RWPE1 (cell line): Measurements from ENCODE around the gene TTL.

ENCODE experiments used
- CTCF ChIA-PET: fragments of 350-600 bp; sonication (Branson Sonifier 250); formaldehyde crosslinking; extraction: SDS; loops from one replicate; lab custom pipeline; 2021; lab: Yijun Ruan, JAX
- POLR2A ChIA-PET: fragments of 400-600 bp; formaldehyde crosslinking; extraction: SDS; loops from one replicate; lab custom pipeline; 2020; ENCODE audit warnings: antibody characterized with exemption; ENCODE audit not compliant: low non-redundant PET; lab: Yijun Ruan, JAX
- DNase-seq: peaks from one replicate; pipeline ENCODE4 v3.0.0; 2012; ENCODE audit warnings: low spot score
- H3K27ac ChIP-seq: fragments of 450-650 bp; 2 replicates; pipeline ENCODE4 v1.5.1; 2017
- CTCF ChIP-seq: fragments of 450-650 bp; conservative IDR thresholded peaks from 2 replicates; pipeline ENCODE4 v1.5.1; 2017; ENCODE audit warnings: low read depth, mild to moderate bottlenecking

The TTL gene

GRCh38 chr2:112572005-112572404, 90.0 kb downstream of the TTL start:
- no peak overlapping the region for H3K27ac ChIP-seq
- no peak for DNase-seq
- POLR2A ChIA-PET = no interaction called here
- CTCF ChIA-PET = no interaction called here
- TF ChIP-seq CTCF = no peak

- no peak for TF ChIP-seq CTCF
- ChIA-PET POLR2A (no interaction called here), CTCF (interaction anchor here (0.6 to 1.0 kb wide), 6 partner anchors 11 to 769 kb away, joined by 3 read pairs; no protein-coding TSS in a partner anchor)
- DNase-seq = no peak
- H3K27ac ChIP-seq = peak overlapping the region; percentile 35
Measured at GRCh38 chr2:112577756-112578155, 95.8 kb downstream of the TTL start.

GRCh38 chr2:112579241-112579640, 97.3 kb downstream of the TTL start:
- ChIA-PET POLR2A (no interaction called here), CTCF (no interaction called here)
- H3K27ac ChIP-seq = peak overlapping the region; percentile 65
- TF ChIP-seq CTCF = no peak
- DNase-seq = peak; percentile 24

- DNase-seq = no peak
- no peak for TF ChIP-seq CTCF
- no peak overlapping the region for H3K27ac ChIP-seq
- CTCF ChIA-PET = no interaction called here
- POLR2A ChIA-PET = no interaction called here
Measured at GRCh38 chr2:112580084-112580483, 98.1 kb downstream of the TTL start.

- POLR2A ChIA-PET = no interaction called here
- peak; percentile 31 for DNase-seq
- peak; percentile 66 for TF ChIP-seq CTCF
- CTCF ChIA-PET = interaction anchor here (0.6 to 0.8 kb wide), 3 partner anchors 42 to 254 kb away, joined by 3 to 5 read pairs (median 5); no protein-coding TSS in a partner anchor
- peak overlapping the region; percentile 37; the same call in 1 of the 2 replicates for H3K27ac ChIP-seq
Measured at GRCh38 chr2:112582314-112582746, 100.4 kb downstream of the TTL start.

GRCh38 chr2:112583497-112584133, 101.7 kb downstream of the TTL start:
- TF ChIP-seq CTCF = no peak
- ChIA-PET CTCF (interaction anchor here (0.6 to 1.0 kb wide), 3 partner anchors 9 to 121 kb away, joined by 3 to 4 read pairs (median 3); no protein-coding TSS in a partner anchor), POLR2A (no interaction called here)
- DNase-seq = no peak
- peak overlapping the region; percentile 97 for H3K27ac ChIP-seq
